DOHH2 (cell line): ENCODE measurements around the gene HIPK4.

ENCODE experiments used
- H3F3A ChIP-seq: fragments of 200-600 bp; sonication (generic), shearing (Covaris generic); 2 replicates; pipeline ENCODE4 v1.6.0; 2016; ENCODE audit warnings: antibody characterized with exemption, mild to moderate bottlenecking; ENCODE audit not compliant: control insufficient read depth, insufficient read depth
- H3K27ac ChIP-seq: fragments of 200-600 bp; sonication (generic); 2 replicates; pipeline ENCODE4 v1.5.1; 2014; ENCODE audit warnings: low read depth, mild to moderate bottlenecking, low read length, moderate library complexity
- H3K27me3 ChIP-seq: fragments of 200-600 bp; sonication (generic); 2 replicates; pipeline ENCODE4 v1.6.1; 2014; ENCODE audit warnings: mild to moderate bottlenecking, low read length, mixed read lengths; ENCODE audit not compliant: control insufficient read depth
- H3K36me3 ChIP-seq: fragments of 200-600 bp; sonication (generic); 2 replicates; pipeline ENCODE4 v1.6.1; 2014; ENCODE audit warnings: mild to moderate bottlenecking, low read length, moderate library complexity, mixed read lengths; ENCODE audit not compliant: control insufficient read depth
- H3K4me1 ChIP-seq: fragments of 200-600 bp; sonication (generic); 2 replicates; pipeline ENCODE4 v1.6.1; 2014; ENCODE audit warnings: mild to moderate bottlenecking, low read length, mixed read lengths; ENCODE audit not compliant: control insufficient read depth
- H3K4me2 ChIP-seq: fragments of 200-600 bp; sonication (generic); 2 replicates; pipeline ENCODE4 v1.6.0; 2014; ENCODE audit warnings: mild to moderate bottlenecking, low read length, moderate library complexity
- H3K4me3 ChIP-seq: fragments of 200-600 bp; sonication (generic); 2 replicates; pipeline ENCODE4 v1.5.1; 2014; ENCODE audit warnings: mild to moderate bottlenecking, low read length, mixed read lengths
- H3K79me2 ChIP-seq: fragments of 200-600 bp; sonication (generic); 2 replicates; pipeline ENCODE4 v1.6.1; 2014; ENCODE audit warnings: mild to moderate bottlenecking, low read length, mixed read lengths; ENCODE audit not compliant: control insufficient read depth
- H3K9me2 ChIP-seq: fragments of 200-600 bp; sonication (generic); replicated peaks from 2 replicates; pipeline ENCODE4 v1.6.1; 2014; ENCODE audit warnings: mild to moderate bottlenecking, low read length, mixed read lengths; ENCODE audit not compliant: control insufficient read depth
- H3K9me3 ChIP-seq: fragments of 200-600 bp; sonication (generic); 2 replicates; pipeline ENCODE4 v1.6.1; 2014; ENCODE audit warnings: antibody characterized with exemption, low read length, mixed read lengths; ENCODE audit not compliant: control insufficient read depth, insufficient read depth
- H4K20me1 ChIP-seq: fragments of 200-600 bp; sonication (generic); 2 replicates; pipeline ENCODE4 v1.6.0; 2014; ENCODE audit warnings: low read depth, mild to moderate bottlenecking, antibody characterized with exemption, low read length, moderate library complexity; ENCODE audit not compliant: control insufficient read depth, insufficient read depth
- CTCF ChIP-seq: fragments of 200-600 bp; sonication (generic); IDR thresholded peaks from one replicate; pipeline ENCODE4 v1.5.1; 2014; ENCODE audit warnings: antibody characterized with exemption, mild to moderate bottlenecking, low read depth, low read length; ENCODE audit not compliant: poor library complexity, severe bottlenecking
- EZH2phosphoT487 ChIP-seq: fragments of 200-600 bp; sonication (generic); IDR thresholded peaks from 2 replicates; pipeline ENCODE4 v1.6.1; 2017; ENCODE audit warnings: borderline replicate concordance, mild to moderate bottlenecking, antibody characterized with exemption, low read length, moderate library complexity, mixed read lengths

Gene HIPK4

GRCh38 chr19:40407714-40408597 is 18.0 kb upstream of the HIPK4 start:
- Histone ChIP-seq H3K4me3 (no peak overlapping the region), H3K27me3 (no peaks in the 10 kb centered on the region), H3F3A (peaks cover 10% of the 10 kb centered on the region), H3K79me2 (no peaks in the 10 kb centered on the region), H3K36me3 (no peaks in the 10 kb centered on the region), H3K9me3 (no peaks in the 10 kb centered on the region), H4K20me1 (no peaks in the 10 kb centered on the region), H3K27ac (no peak overlapping the region), H3K4me2 (peak overlapping the region; percentile 43), H3K4me1 (peaks cover 59% of the 10 kb centered on the region), H3K9me2 (no peaks in the 10 kb centered on the region)
- TF ChIP-seq CTCF (no peak), EZH2phosphoT487 (no peak)

GRCh38 chr19:40403262-40403984 is 13.4 kb upstream of the HIPK4 start:
- Histone ChIP-seq H3K9me2 (no peaks in the 10 kb centered on the region), H3K9me3 (no peaks in the 10 kb centered on the region), H3K36me3 (no peaks in the 10 kb centered on the region), H3K27me3 (no peaks in the 10 kb centered on the region), H3K4me2 (peak overlapping the region; percentile 66), H3F3A (no peaks in the 10 kb centered on the region), H3K27ac (no peak overlapping the region), H3K4me1 (peaks cover 20% of the 10 kb centered on the region), H3K4me3 (peak overlapping the region; percentile 67), H3K79me2 (no peaks in the 10 kb centered on the region), H4K20me1 (no peaks in the 10 kb centered on the region)
- TF ChIP-seq CTCF (no peak), EZH2phosphoT487 (no peak)

- Histone ChIP-seq H3K4me1 (peaks cover 11% of the 10 kb centered on the region), H3K9me3 (no peaks in the 10 kb centered on the region), H3K27me3 (no peaks in the 10 kb centered on the region), H3K4me2 (no peak overlapping the region), H3K36me3 (no peaks in the 10 kb centered on the region), H3K4me3 (no peak overlapping the region), H3K79me2 (no peaks in the 10 kb centered on the region), H3F3A (no peaks in the 10 kb centered on the region), H3K27ac (no peak overlapping the region), H4K20me1 (no peaks in the 10 kb centered on the region), H3K9me2 (no peaks in the 10 kb centered on the region)
- TF ChIP-seq CTCF (no peak), EZH2phosphoT487 (no peak)
Measured at GRCh38 chr19:40400559-40400958, 10.6 kb upstream of the HIPK4 start.
